K562 (cell line): Measurements from ENCODE around the gene WRAP53. TPM values are rescaled to one million over a fixed set of nuclear protein-coding genes. Genes with fewer than 3 reads are reported as not detected.
A peak's percentile ranks its signal among the peaks of the same experiment; 100 is the strongest.

Source experiments
- ASH1L ChIP-seq: fragments of 450-650 bp; IDR thresholded peaks from 2 replicates; pipeline ENCODE4 v1.6.1; 2018; ENCODE audit warnings: borderline replicate concordance, mild to moderate bottlenecking, low read depth; ENCODE audit not compliant: partially characterized antibody
- ATF4 ChIP-seq: fragments of 450-650 bp; formaldehyde crosslinking; IDR thresholded peaks from 2 replicates; pipeline ENCODE4 v1.4.0; 2022; ENCODE audit warnings: mild to moderate bottlenecking, moderate library complexity
- BRF1 ChIP-seq: IDR thresholded peaks from 3 replicates; pipeline ENCODE4 v1.6.1; 2011; ENCODE audit warnings: borderline replicate concordance, mild to moderate bottlenecking; ENCODE audit not compliant: insufficient read length; ENCODE audit errors: extremely low read depth
- DACH1 ChIP-seq: fragments of 450-650 bp; IDR thresholded peaks from 2 replicates; pipeline ENCODE4 v1.6.1; 2018; ENCODE audit not compliant: partially characterized antibody
- ETV5 ChIP-seq: sonication (generic); formaldehyde crosslinking; IDR thresholded peaks from 2 replicates; pipeline ENCODE4 v1.4.0; 2020; ENCODE audit warnings: low read depth, mild to moderate bottlenecking, missing genetic modification reagents
- FOS ChIP-seq: IDR thresholded peaks from 3 replicates; pipeline ENCODE4 v1.6.1; 2011; ENCODE audit not compliant: insufficient read length; ENCODE audit errors: extremely low read depth
- FOXA3 ChIP-seq, 2 experiments: fragments of 450-650 bp in 1 of 2; sonication (generic) in 1 of 2; formaldehyde crosslinking; IDR thresholded peaks in 1 of 2; conservative IDR thresholded peaks in 1 of 2; 2 replicates each; pipeline versions ENCODE4 v1.4.0 to v1.8.0; 2020 to 2022; ENCODE audit warnings: mild to moderate bottlenecking in 2 of 2, missing genetic modification reagents in 1 of 2
- HMGN3 ChIP-seq: IDR thresholded peaks from 2 replicates; pipeline ENCODE4 v1.6.1; 2011; ENCODE audit warnings: borderline replicate concordance, low read depth, mild to moderate bottlenecking, mixed read lengths, low read length; ENCODE audit not compliant: insufficient read length; ENCODE audit errors: extremely low read depth
- IFI16 ChIP-seq: fragments of 250-450 bp; sonication (Bioruptor Pico); IDR thresholded peaks from 2 replicates; pipeline ENCODE4 v2.1.2; 2022; ENCODE audit warnings: mild to moderate bottlenecking, inconsistent platforms
- MIER1 ChIP-seq: fragments of 450-650 bp; IDR thresholded peaks from 2 replicates; pipeline ENCODE4 v1.6.1; 2016; ENCODE audit warnings: antibody characterized with exemption, mild to moderate bottlenecking, low read depth
- PHB ChIP-seq: fragments of 250-450 bp; sonication (Bioruptor Pico); IDR thresholded peaks from 2 replicates; pipeline ENCODE4 v1.5.0; 2021
- RBM34 ChIP-seq: fragments of 200-400 bp; formaldehyde crosslinking; IDR thresholded peaks from 2 replicates; pipeline ENCODE4 v1.6.1; 2018; ENCODE audit warnings: low read length, borderline replicate concordance; ENCODE audit not compliant: insufficient read depth
- RERE ChIP-seq: sonication (generic); formaldehyde crosslinking; IDR thresholded peaks from 2 replicates; pipeline ENCODE4 v1.8.0; 2023; ENCODE audit warnings: missing genetic modification reagents, mild to moderate bottlenecking, borderline replicate concordance
- RHOXF2B ChIP-seq: fragments of 250-450 bp; sonication (Bioruptor Pico); conservative IDR thresholded peaks from 2 replicates; pipeline ENCODE4 v1.5.1; 2021
- TRIM24 ChIP-seq, 2 experiments: fragments of 450-650 bp; IDR thresholded peaks; 2 replicates each; pipeline ENCODE4 v1.6.1; 2016
- UBTF ChIP-seq, 2 experiments: IDR thresholded peaks; 2 replicates each; pipeline ENCODE4 v1.6.1; 2012; ENCODE audit warnings: improper control_type of control experiment in 2 of 2, low read depth in 2 of 2, low read length in 2 of 2, borderline replicate concordance in 1 of 2
- XRCC5 ChIP-seq: fragments of 200-400 bp; formaldehyde crosslinking; IDR thresholded peaks from 2 replicates; pipeline ENCODE4 v1.6.1; 2017; ENCODE audit warnings: low read depth, mild to moderate bottlenecking, low read length
- ZNF165 ChIP-seq: fragments of 250-450 bp; sonication (Bioruptor Pico); IDR thresholded peaks from 2 replicates; pipeline ENCODE4 v1.4.0; 2020; ENCODE audit warnings: borderline replicate concordance
- ZNF263 ChIP-seq: sonication (generic); formaldehyde crosslinking; IDR thresholded peaks from 2 replicates; pipeline ENCODE4 v1.8.0; 2022; ENCODE audit warnings: mild to moderate bottlenecking, missing genetic modification reagents, borderline replicate concordance
- ZNF282 ChIP-seq: sonication (generic); formaldehyde crosslinking; IDR thresholded peaks from 2 replicates; pipeline ENCODE4 v1.8.1; 2023; ENCODE audit warnings: missing genetic modification reagents
- polyA plus RNA-seq, 8 experiments: library from polyadenylated mRNA; depleted of rRNA in 4 of 8; stranded (reverse) in 5 of 8; unstranded in 3 of 8; fragments of >200 nt; fragmentation: Nextera tagmentation in 2 of 8; fragmentation: Illumina TruSeq in 1 of 8; extraction: Ambion mirVana in 2 of 8; extraction: Trizol in 1 of 8; gene quantifications; 2 replicates each; pipeline versions ENCODE4 v1.2.1 to v1.2.3, GENCODE V29; 2011 to 2014; ENCODE audit warnings: inconsistent platforms in 1 of 8, missing spikeins in 1 of 8
- total RNA-seq, 7 experiments: library from RNA; depleted of rRNA in 6 of 7; stranded (reverse); fragments of >200 nt in 6 of 7; fragmentation: Illumina TruSeq in 2 of 7; extraction: Trizol in 2 of 7; gene quantifications; 2 replicates each; pipeline versions ENCODE4 v1.2.1 to v1.2.3, GENCODE V29; 2011 to 2021; ENCODE audit warnings: low replicate concordance in 1 of 7

Gene WRAP53
- total and polyA plus RNA-seq, 9 of the 15 experiments (the other 6 are each of a cell fraction or from before 2014, with no cell fraction given), result 0.72 to 18.2 (median 13.4) TPM

GRCh38 chr17:7685533-7686221, 2.6 kb upstream of the WRAP53 start (continued):
- TF ChIP-seq FOXA3 (CRISPR knock-in tag; conservative IDR thresholded peaks at IDR 0.05 in 1 of 2, IDR thresholded peaks at IDR 0.05 in 1 of 2) (peak in 1 of 2 experiments; percentile 70; a peak in 2 of 4 replicates), TRIM24 (IDR thresholded peaks at IDR 0.05) (peak in 1 of 2 experiments; percentile 51; a peak in 1 of 4 replicates), MIER1 (no peak), XRCC5 (no peak), RERE (CRISPR knock-in tag) (no peak), IFI16 (CRISPR knock-in tag) (no peak), UBTF (IDR thresholded peaks at IDR 0.05; ENCODE audit: borderline replicate concordance in 1 of 2, low read depth in 2 of 2, low read length in 2 of 2) (peak in 1 of 2 experiments; percentile 81; a peak in 1 of 4 replicates), ZNF282 (no peak), DACH1 (no peak), RHOXF2B (no peak), ASH1L (no peak), FOS (no peak), HMGN3 (peak; percentile 63), RBM34 (no peak), ZNF165 (CRISPR knock-in tag) (no peak), BRF1 (no peak), ZNF263 (CRISPR knock-in tag) (no peak; the same call in 1 of the 2 replicates), ATF4 (no peak), PHB (CRISPR knock-in tag) (no peak), ETV5 (peak; percentile 78)
